ENCODE results near the gene UNCX. TPM values are rescaled to one million over a fixed set of nuclear protein-coding genes. Genes with fewer than 3 reads are reported as not detected.
"Not testable (repeated sequence)": the region's sequence is repeated elsewhere in the genome, so short reads cannot be mapped to it uniquely, and the experiment has no call there.

Gene UNCX
- total RNA-seq = not detected
- polyA plus RNA-seq = not detected

DNA sequence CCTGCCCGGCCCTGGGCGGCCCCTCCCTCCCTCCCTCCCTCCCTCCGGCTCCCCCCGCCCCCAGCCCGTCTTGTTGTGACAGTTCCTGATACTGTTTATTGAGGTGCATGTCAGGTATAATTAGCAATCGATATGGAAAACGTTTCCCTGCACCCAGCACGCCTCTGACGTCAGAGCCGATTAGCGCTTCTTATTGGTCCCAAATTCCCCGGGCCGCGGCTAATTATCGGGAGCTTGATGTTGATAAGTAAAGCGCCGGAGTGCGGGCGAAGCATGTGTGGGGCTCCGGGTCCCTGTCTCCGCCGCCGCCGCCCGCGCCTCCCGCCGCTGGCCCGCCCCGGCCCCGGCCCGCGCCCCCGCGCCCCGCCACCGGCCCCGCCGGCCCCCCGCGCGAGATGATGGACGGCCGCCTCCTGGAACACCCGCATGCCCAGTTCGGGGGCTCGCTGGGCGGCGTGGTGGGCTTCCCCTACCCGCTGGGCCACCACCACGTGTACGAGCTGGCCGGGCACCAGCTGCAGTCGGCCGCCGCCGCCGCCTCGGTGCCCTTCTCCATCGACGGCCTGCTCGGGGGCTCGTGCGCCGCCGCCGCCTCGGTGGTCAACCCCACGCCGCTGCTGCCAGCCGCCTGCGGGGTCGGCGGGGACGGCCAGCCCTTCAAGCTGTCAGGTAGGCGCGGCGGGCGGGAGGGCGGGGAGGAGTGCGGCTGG, at the start of gene UNCX:
Gene UNCX, plus strand, starts transcription at position 250 of the 710 bp plus-strand sequence. Its CDS starts 146 bp downstream, at position 396.
- Histone ChIP-seq H3K27ac (ENCODE audit: low read depth) (no peak within 1 kb of the TSS), H3K4me1 (ENCODE audit: insufficient read depth) (no peaks in the 10 kb centered on the region), H3K4me3 (ENCODE audit: low read depth, low read length) (no peak within 1 kb of the TSS), H3K36me3 (ENCODE audit: insufficient read depth) (no peaks in the 10 kb centered on the region)
- 2% methylated on average over 81 of the region's 81 CpGs for WGBS
- no peak for DNase-seq (ENCODE audit: extremely low spot score)

DNA sequence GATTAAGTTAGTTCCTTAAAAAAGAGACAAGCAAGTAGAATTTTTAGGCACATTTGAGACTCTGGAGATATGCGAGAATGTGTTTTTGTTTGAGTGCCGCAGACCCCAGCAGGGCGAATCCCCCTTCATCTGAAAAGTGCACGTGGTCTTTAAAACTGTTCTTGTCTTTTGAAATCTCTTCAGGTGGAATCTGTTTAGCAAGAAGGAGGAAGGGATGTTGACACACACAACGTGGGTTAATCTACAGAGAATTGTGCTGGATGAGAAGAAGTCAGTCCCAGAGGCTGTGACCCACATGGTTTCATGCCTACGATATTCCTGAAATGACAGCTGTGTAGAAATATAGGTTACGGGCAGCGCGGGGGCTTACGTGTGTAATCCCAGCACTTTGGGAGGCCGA, 45.5 kb upstream of the UNCX start:
- Histone ChIP-seq H3K27ac (ENCODE audit: low read depth) (no peak overlapping the region), H3K4me3 (ENCODE audit: low read depth, low read length) (no peak overlapping the region), H3K4me1 (ENCODE audit: insufficient read depth) (no peaks in the 10 kb centered on the region), H3K36me3 (ENCODE audit: insufficient read depth) (no peaks in the 10 kb centered on the region)
- 78% methylated on average over 11 of the region's 11 CpGs for WGBS
- no peak for DNase-seq (ENCODE audit: extremely low spot score)

- Histone ChIP-seq H3K4me3 (ENCODE audit: low read depth, low read length) (no peak overlapping the region), H3K4me1 (ENCODE audit: insufficient read depth) (no peaks in the 10 kb centered on the region), H3K27ac (ENCODE audit: low read depth) (no peak overlapping the region), H3K36me3 (ENCODE audit: insufficient read depth) (no peaks in the 10 kb centered on the region)
- WGBS = 83% methylated on average over 5 of the region's 6 CpGs
- DNase-seq (ENCODE audit: extremely low spot score) = no peak
Measured at GRCh38 chr7:1188720-1189294, 43.9 kb upstream of the UNCX start.

DNA sequence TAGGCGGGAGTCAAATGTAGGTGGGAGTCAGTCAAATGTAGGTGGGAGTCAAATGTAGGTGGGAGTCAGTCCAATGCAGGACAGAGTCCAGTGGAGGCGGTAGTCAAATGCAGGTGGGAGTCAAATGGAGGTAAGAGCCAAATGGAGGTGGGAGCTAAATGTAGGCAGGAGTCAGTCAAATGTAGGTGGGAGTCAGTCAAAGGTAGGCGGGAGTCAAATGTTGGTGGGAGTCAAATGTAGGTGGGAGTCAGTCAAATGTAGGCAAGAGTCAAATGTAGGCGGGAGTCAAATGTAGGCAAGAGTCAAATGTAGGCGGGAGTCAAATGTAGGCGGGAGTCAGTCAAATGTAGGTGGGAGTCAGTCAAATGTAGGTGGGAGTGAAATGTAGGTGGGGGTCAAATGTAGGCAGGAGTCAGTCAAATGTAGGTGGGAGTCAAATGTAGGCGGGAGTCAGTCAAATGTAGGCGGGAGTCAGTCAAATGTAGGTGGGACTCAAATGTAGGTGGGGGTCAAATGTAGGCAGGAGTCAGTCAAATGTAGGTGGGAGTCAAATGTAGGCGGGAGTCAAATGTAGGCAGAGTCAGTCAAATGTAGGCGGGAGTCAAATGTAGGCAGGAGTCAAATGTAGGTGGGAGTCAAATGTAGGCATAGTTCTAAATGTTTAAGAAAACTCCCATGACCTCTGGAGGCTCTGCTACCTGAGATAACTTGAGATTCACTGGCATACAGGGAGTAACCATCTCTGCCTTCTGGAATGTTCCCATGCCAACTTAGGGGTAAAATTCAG, 42.5 kb upstream of the UNCX start:
- no peak for DNase-seq (ENCODE audit: extremely low spot score)
- no peak overlapping the region for H3K27ac ChIP-seq (ENCODE audit: low read depth)
- H3K4me3 ChIP-seq (ENCODE audit: low read depth, low read length) = no peak overlapping the region
- H3K36me3 ChIP-seq (ENCODE audit: insufficient read depth) = no peaks in the 10 kb centered on the region
- H3K4me1 ChIP-seq (ENCODE audit: insufficient read depth) = no peaks in the 10 kb centered on the region
- 95% methylated on average over 10 of the region's 10 CpGs for WGBS

- Histone ChIP-seq H3K27ac (ENCODE audit: low read depth) (no peak overlapping the region), H3K4me3 (ENCODE audit: low read depth, low read length) (no peak overlapping the region), H3K4me1 (ENCODE audit: insufficient read depth) (no peaks in the 10 kb centered on the region), H3K36me3 (ENCODE audit: insufficient read depth) (no peaks in the 10 kb centered on the region)
- 31% methylated on average over 15 of the region's 15 CpGs for WGBS
- no peak for DNase-seq (ENCODE audit: extremely low spot score)
Measured at GRCh38 chr7:1192171-1192676, 40.4 kb upstream of the UNCX start.

DNA sequence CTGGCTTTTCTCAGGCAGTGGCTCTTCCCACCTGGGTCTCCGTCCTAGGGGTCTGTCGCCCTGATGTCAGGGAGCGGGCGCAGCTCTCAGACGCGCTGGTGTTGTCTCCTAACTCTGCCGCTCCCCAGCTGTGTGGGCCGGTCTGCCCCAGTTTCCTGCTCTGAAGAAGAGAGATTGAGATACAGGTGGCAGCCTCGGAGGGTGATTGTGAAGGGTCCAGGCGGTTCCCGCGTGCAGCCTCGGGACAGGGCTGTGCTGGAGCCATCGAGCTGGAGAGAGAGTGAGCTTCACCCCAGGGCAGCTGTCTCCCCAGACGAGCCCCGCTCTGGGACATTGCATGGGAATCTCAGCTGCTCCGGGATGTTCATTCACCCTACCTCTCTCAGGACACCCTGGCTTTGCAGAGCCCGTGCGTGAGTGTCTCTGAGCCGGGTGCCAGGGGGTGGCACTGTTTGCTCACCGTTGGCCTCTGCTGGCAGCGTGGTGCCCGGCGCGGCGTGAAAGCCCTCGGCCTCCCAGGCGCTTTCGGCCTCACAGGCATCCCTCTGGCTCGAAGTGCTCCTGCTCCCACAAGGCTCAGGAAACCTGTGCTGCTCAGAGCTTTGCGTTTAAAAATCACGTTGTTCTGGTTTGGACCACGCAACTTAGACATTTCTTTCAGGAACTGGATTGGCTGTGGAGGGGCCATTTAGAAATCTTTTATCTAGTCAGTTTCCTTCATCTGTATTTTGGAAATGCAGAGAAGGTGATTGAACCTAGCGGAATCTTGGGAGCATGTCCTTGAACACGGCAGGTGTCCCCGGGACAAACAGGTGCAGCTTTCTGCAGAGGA, 38.9 kb upstream of the UNCX start:
- WGBS = 36% methylated on average over 36 of the region's 36 CpGs
- no peak overlapping the region for H3K27ac ChIP-seq (ENCODE audit: low read depth)
- no peak overlapping the region for H3K4me3 ChIP-seq (ENCODE audit: low read depth, low read length)
- no peaks in the 10 kb centered on the region for H3K36me3 ChIP-seq (ENCODE audit: insufficient read depth)
- DNase-seq (ENCODE audit: extremely low spot score) = no peak
- H3K4me1 ChIP-seq (ENCODE audit: insufficient read depth) = no peaks in the 10 kb centered on the region

DNA sequence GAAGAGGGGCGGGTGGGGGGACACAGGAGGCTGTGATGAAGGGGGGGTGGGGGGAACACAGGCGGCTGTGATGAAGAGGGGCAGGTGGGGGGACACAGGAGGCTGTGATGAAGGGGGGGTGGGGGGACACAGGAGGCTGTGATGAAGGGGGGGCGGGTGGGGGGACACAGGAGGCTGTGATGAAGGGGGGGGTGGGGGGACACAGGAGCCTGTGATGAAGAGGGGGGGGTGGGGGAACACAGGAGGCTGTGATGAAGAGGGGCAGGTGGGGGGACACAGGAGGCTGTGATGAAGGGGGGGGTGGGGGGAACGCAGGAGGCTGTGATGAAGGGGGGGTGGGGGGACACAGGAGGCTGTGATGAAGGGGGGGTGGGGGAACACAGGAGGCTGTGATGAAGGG, 36.2 kb upstream of the UNCX start:
- WGBS = 20% methylated on average over 2 of the region's 4 CpGs
- not testable (repeated sequence) for H3K4me3 ChIP-seq (ENCODE audit: low read depth, low read length); H3K4me1 ChIP-seq (ENCODE audit: insufficient read depth); H3K27ac ChIP-seq (ENCODE audit: low read depth); DNase-seq (ENCODE audit: extremely low spot score); H3K36me3 ChIP-seq (ENCODE audit: insufficient read depth)

GRCh38 chr7:1196950-1197349, 35.7 kb upstream of the UNCX start:
- Histone ChIP-seq H3K36me3 (ENCODE audit: insufficient read depth) (no peaks in the 10 kb centered on the region), H3K27ac (ENCODE audit: low read depth) (no peak overlapping the region), H3K4me3 (ENCODE audit: low read depth, low read length) (no peak overlapping the region), H3K4me1 (ENCODE audit: insufficient read depth) (no peaks in the 10 kb centered on the region)
- no peak for DNase-seq (ENCODE audit: extremely low spot score)
- 95% methylated on average over 6 of the region's 6 CpGs for WGBS

DNA sequence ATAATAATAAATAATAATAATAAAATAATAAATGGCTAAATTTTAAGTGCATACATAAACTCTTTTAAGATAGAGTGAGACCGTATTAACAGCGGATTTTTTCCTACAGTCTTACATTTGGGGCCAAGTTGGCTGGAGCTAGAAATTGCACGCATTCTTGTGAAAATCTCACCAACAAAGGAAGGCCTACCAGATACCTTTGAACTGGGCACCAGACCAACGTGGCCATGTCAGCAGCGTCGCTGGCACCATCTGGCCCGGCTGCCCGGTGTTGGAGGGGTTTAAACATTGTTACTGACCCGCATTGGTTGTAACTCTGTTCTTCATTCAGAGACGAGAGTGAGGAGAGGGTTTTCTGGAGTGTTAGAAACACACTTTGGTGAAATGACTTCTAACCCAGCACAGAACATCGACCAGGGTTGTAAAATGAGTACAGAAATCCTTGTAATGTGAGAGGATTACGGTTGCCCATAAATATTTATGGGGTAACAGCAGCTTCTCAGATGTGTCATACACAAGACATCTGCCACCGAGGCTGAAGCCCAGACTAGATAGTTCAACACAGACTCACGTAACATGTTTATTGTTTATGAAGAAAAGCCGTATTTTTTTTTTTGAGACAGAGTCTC, 34.6 kb upstream of the UNCX start:
- H3K36me3 ChIP-seq (ENCODE audit: insufficient read depth) = no peaks in the 10 kb centered on the region
- H3K4me3 ChIP-seq (ENCODE audit: low read depth, low read length) = no peak overlapping the region
- 15% methylated on average over 15 of the region's 15 CpGs for WGBS
- no peak overlapping the region for H3K27ac ChIP-seq (ENCODE audit: low read depth)
- H3K4me1 ChIP-seq (ENCODE audit: insufficient read depth) = no peaks in the 10 kb centered on the region
- no peak for DNase-seq (ENCODE audit: extremely low spot score)

DNA sequence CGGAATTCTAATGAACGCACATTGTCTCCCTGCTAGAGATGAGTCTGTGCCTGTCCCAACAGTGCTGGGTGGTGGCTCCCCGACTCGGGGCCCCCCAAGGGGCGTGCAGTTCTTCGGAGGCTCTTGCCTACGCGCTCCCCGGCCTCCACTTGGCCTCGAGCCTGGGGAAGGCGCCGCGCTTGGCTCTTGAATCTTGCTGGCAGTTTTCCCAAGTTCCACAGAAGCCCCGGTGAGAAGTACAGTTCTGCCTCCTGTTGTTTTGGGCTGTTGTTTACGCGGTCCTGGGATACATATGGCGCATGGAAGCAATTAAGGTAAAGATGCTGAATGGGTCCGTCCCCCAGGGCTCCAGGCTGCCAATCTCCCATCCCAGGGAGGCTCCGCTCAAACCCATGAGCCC, 32.6 kb upstream of the UNCX start:
- Histone ChIP-seq H3K4me3 (ENCODE audit: low read depth, low read length) (no peak overlapping the region), H3K36me3 (ENCODE audit: insufficient read depth) (no peaks in the 10 kb centered on the region), H3K4me1 (ENCODE audit: insufficient read depth) (no peaks in the 10 kb centered on the region), H3K27ac (ENCODE audit: low read depth) (no peak overlapping the region)
- DNase-seq (ENCODE audit: extremely low spot score) = no peak
- 19% methylated on average over 19 of the region's 19 CpGs for WGBS

- DNase-seq (ENCODE audit: extremely low spot score) = no peak
- Histone ChIP-seq H3K4me1 (ENCODE audit: insufficient read depth) (no peaks in the 10 kb centered on the region), H3K27ac (ENCODE audit: low read depth) (no peak overlapping the region), H3K4me3 (ENCODE audit: low read depth, low read length) (no peak overlapping the region), H3K36me3 (ENCODE audit: insufficient read depth) (no peaks in the 10 kb centered on the region)
- WGBS = 79% methylated on average over 15 of the region's 15 CpGs
Measured at GRCh38 chr7:1201916-1202315, 30.8 kb upstream of the UNCX start.

- 93% methylated on average over 6 of the region's 6 CpGs for WGBS
- H3K36me3 ChIP-seq (ENCODE audit: insufficient read depth); H3K4me3 ChIP-seq (ENCODE audit: low read depth, low read length); H3K4me1 ChIP-seq (ENCODE audit: insufficient read depth); H3K27ac ChIP-seq (ENCODE audit: low read depth); DNase-seq (ENCODE audit: extremely low spot score): not testable (repeated sequence)
Measured at GRCh38 chr7:1202914-1203313, 29.8 kb upstream of the UNCX start.

Measured in urinary bladder (tissue), 4 donors.